GM23338 (cell line): Measurements from ENCODE around the gene MTMR1. TPM values are rescaled to one million over a fixed set of nuclear protein-coding genes. Genes with fewer than 3 reads are reported as not detected.

Experiments
- ATAC-seq: fragments of 200-7000 bp; cut with Tn5 transposase; 3 replicates; pipeline ENCODE4 v1.9.1; 2020
- DNase-seq: peaks from one replicate; pipeline ENCODE4 v3.0.0-alpha.2; 2015; ENCODE audit warnings: low spot score
- H2AFZ ChIP-seq: fragments of 200-600 bp; sonication (generic); 2 replicates; pipeline ENCODE4 v1.8.0; 2016; ENCODE audit warnings: antibody characterized with exemption, mild to moderate bottlenecking, moderate library complexity
- H3F3A ChIP-seq: fragments of 200-600 bp; sonication (generic); replicated peaks from 2 replicates; pipeline ENCODE4 v1.8.0; 2017; ENCODE audit warnings: antibody characterized with exemption, mixed run types, low read depth
- H3K27ac ChIP-seq: fragments of 200-600 bp; sonication (generic); 2 replicates; pipeline ENCODE4 v1.6.1; 2016; ENCODE audit warnings: low read depth
- H3K27me3 ChIP-seq: fragments of 200-600 bp; sonication (generic); 2 replicates; pipeline ENCODE4 v1.8.0; 2016; ENCODE audit warnings: mild to moderate bottlenecking, mixed run types, moderate library complexity; ENCODE audit not compliant: insufficient read depth
- H3K36me3 ChIP-seq: fragments of 200-600 bp; sonication (generic); 2 replicates; pipeline ENCODE4 v1.8.0; 2016; ENCODE audit warnings: mild to moderate bottlenecking; ENCODE audit not compliant: insufficient read depth
- H3K4me1 ChIP-seq: fragments of 200-600 bp; sonication (generic); 2 replicates; pipeline ENCODE4 v1.8.0; 2016; ENCODE audit warnings: mild to moderate bottlenecking, moderate library complexity; ENCODE audit not compliant: insufficient read depth
- H3K4me2 ChIP-seq: fragments of 200-600 bp; sonication (generic); 2 replicates; pipeline ENCODE4 v1.7.1; 2017; ENCODE audit warnings: mixed run types
- H3K4me3 ChIP-seq: fragments of 200-600 bp; sonication (generic); 2 replicates; pipeline ENCODE4 v1.6.1; 2016; ENCODE audit warnings: mixed run types
- H3K79me2 ChIP-seq: fragments of 200-600 bp; sonication (generic); replicated peaks from 2 replicates; pipeline ENCODE4 v1.8.0; 2017; ENCODE audit warnings: mild to moderate bottlenecking; ENCODE audit not compliant: insufficient read depth
- H3K9me2 ChIP-seq: fragments of 200-600 bp; sonication (generic); 2 replicates; pipeline ENCODE4 v1.8.0; 2017; ENCODE audit not compliant: insufficient read depth
- H4K20me1 ChIP-seq: fragments of 200-600 bp; sonication (generic); replicated peaks from 2 replicates; pipeline ENCODE4 v1.8.0; 2017; ENCODE audit warnings: mild to moderate bottlenecking; ENCODE audit not compliant: insufficient read depth
- H3K27ac Mint-ChIP-seq: 2 replicates; pipeline ENCODE4 v1.8.0; 2020; ENCODE audit warnings: inconsistent platforms, mild to moderate bottlenecking, moderate library complexity, mixed read lengths
- H3K27me3 Mint-ChIP-seq: 3 replicates; pipeline ENCODE4 v1.8.0; 2022; ENCODE audit warnings: low read depth, mild to moderate bottlenecking, moderate library complexity, mixed read lengths, inconsistent platforms; ENCODE audit not compliant: insufficient read depth, poor library complexity
- H3K36me3 Mint-ChIP-seq: 3 replicates; pipeline ENCODE4 v1.8.0; 2021; ENCODE audit warnings: low read depth, mild to moderate bottlenecking, inconsistent platforms, moderate library complexity, mixed read lengths
- H3K4me1 Mint-ChIP-seq: 3 replicates; pipeline ENCODE4 v1.8.0; 2020; ENCODE audit warnings: mild to moderate bottlenecking, inconsistent platforms, mixed read lengths
- H3K4me3 Mint-ChIP-seq: 3 replicates; pipeline ENCODE4 v1.8.0; 2021; ENCODE audit warnings: moderate library complexity, mild to moderate bottlenecking, inconsistent platforms, mixed read lengths
- H3K9me3 Mint-ChIP-seq: 3 replicates; pipeline ENCODE4 v1.8.0; 2020; ENCODE audit warnings: moderate library complexity, mild to moderate bottlenecking, inconsistent platforms, mixed read lengths
- CREB1 ChIP-seq: fragments of 250-450 bp; sonication (Bioruptor Pico); IDR thresholded peaks from 2 replicates; pipeline ENCODE4 v1.5.0; 2020; ENCODE audit warnings: low read depth, mild to moderate bottlenecking, moderate library complexity
- EZH2 ChIP-seq: fragments of 200-600 bp; sonication (generic); IDR thresholded peaks from one replicate; pipeline ENCODE4 v1.8.0; 2017; ENCODE audit warnings: antibody characterized with exemption, mild to moderate bottlenecking, low read depth; ENCODE audit not compliant: unreplicated experiment
- EZH2phosphoT487 ChIP-seq: fragments of 200-600 bp; sonication (generic); IDR thresholded peaks from one replicate; pipeline ENCODE4 v1.8.1; 2018; ENCODE audit warnings: antibody characterized with exemption; ENCODE audit not compliant: unreplicated experiment
- JUNB ChIP-seq: IDR thresholded peaks from one replicate; pipeline ENCODE4 v1.6.1; 2016; ENCODE audit warnings: antibody characterized with exemption; ENCODE audit not compliant: unreplicated experiment
- STAT1 ChIP-seq: IDR thresholded peaks from one replicate; pipeline ENCODE4 v1.6.1; 2016; ENCODE audit warnings: antibody characterized with exemption; ENCODE audit not compliant: unreplicated experiment
- ZNF331 ChIP-seq: fragments of 250-450 bp; sonication (Bioruptor Pico); IDR thresholded peaks from 2 replicates; pipeline ENCODE4 v1.5.0; 2020; ENCODE audit warnings: low read depth, mild to moderate bottlenecking, moderate library complexity
- polyA plus RNA-seq: library from polyadenylated mRNA; unstranded; fragments of >200 nt; fragmentation: Nextera tagmentation; extraction: Ambion mirVana; gene quantifications from 2 replicates; pipeline ENCODE4 v1.2.1, GENCODE V29; 2016
- total RNA-seq: library from RNA; depleted of rRNA; stranded (reverse); fragments of >200 nt; shearing (Covaris generic); gene quantifications from 2 replicates; pipeline ENCODE4 v1.2.3, GENCODE V29; 2014
- TF ChIP-seq, protein P1 (sequence below): fragments of 250-450 bp; sonication (Bioruptor Pico); IDR thresholded peaks from 2 replicates; pipeline ENCODE4 v1.5.0; 2020; ENCODE audit warnings: mild to moderate bottlenecking, moderate library complexity
- TF ChIP-seq, protein P2 (sequence below): IDR thresholded peaks from 2 replicates; pipeline ENCODE4 v1.6.1; 2016; ENCODE audit warnings: antibody characterized with exemption
- TF ChIP-seq, protein P3 (sequence below), 2 experiments: fragments of 200-600 bp in 1 of 2; sonication (generic) in 1 of 2; conservative IDR thresholded peaks; 2 replicates each; pipeline versions ENCODE4 v1.5.1 to v1.6.1; 2016 to 2017; ENCODE audit warnings: antibody characterized with exemption in 2 of 2, low read depth in 2 of 2, mild to moderate bottlenecking in 2 of 2, moderate library complexity in 1 of 2
- TF ChIP-seq, protein P4 (sequence below): IDR thresholded peaks from one replicate; pipeline ENCODE4 v1.6.1; 2018; ENCODE audit warnings: antibody characterized with exemption; ENCODE audit not compliant: unreplicated experiment

Gene MTMR1
- total and polyA plus RNA-seq, 2 experiments from 2014 or later: 4.5 to 19.1 TPM

DNA sequence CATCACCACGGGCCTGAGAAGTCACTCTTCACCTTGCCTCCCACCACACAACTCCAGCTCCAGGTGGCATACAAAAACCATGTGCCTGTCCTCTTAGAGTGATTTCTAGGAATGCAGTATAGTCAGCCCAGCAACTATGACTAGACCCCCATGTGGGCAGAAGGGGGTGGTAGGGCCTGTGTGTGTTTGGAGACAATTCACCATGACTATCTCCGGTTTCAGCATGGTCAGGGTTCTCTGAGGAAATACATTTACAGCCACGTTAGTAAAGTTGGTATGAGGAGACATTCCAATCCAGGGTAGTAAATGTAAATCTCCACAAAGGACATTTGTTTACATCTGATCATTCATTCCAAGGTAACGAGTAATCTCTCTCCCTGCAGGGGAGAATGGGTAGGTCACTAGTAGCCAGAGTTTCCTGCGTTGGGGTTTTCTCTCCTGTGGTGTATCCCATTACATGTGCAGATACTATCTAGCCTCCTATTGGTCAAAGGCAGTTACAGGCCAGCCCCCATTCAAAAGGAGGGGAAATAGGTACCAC is 4.2 kb upstream of the MTMR1 start (continued):
- TF ChIP-seq, protein P1, sequence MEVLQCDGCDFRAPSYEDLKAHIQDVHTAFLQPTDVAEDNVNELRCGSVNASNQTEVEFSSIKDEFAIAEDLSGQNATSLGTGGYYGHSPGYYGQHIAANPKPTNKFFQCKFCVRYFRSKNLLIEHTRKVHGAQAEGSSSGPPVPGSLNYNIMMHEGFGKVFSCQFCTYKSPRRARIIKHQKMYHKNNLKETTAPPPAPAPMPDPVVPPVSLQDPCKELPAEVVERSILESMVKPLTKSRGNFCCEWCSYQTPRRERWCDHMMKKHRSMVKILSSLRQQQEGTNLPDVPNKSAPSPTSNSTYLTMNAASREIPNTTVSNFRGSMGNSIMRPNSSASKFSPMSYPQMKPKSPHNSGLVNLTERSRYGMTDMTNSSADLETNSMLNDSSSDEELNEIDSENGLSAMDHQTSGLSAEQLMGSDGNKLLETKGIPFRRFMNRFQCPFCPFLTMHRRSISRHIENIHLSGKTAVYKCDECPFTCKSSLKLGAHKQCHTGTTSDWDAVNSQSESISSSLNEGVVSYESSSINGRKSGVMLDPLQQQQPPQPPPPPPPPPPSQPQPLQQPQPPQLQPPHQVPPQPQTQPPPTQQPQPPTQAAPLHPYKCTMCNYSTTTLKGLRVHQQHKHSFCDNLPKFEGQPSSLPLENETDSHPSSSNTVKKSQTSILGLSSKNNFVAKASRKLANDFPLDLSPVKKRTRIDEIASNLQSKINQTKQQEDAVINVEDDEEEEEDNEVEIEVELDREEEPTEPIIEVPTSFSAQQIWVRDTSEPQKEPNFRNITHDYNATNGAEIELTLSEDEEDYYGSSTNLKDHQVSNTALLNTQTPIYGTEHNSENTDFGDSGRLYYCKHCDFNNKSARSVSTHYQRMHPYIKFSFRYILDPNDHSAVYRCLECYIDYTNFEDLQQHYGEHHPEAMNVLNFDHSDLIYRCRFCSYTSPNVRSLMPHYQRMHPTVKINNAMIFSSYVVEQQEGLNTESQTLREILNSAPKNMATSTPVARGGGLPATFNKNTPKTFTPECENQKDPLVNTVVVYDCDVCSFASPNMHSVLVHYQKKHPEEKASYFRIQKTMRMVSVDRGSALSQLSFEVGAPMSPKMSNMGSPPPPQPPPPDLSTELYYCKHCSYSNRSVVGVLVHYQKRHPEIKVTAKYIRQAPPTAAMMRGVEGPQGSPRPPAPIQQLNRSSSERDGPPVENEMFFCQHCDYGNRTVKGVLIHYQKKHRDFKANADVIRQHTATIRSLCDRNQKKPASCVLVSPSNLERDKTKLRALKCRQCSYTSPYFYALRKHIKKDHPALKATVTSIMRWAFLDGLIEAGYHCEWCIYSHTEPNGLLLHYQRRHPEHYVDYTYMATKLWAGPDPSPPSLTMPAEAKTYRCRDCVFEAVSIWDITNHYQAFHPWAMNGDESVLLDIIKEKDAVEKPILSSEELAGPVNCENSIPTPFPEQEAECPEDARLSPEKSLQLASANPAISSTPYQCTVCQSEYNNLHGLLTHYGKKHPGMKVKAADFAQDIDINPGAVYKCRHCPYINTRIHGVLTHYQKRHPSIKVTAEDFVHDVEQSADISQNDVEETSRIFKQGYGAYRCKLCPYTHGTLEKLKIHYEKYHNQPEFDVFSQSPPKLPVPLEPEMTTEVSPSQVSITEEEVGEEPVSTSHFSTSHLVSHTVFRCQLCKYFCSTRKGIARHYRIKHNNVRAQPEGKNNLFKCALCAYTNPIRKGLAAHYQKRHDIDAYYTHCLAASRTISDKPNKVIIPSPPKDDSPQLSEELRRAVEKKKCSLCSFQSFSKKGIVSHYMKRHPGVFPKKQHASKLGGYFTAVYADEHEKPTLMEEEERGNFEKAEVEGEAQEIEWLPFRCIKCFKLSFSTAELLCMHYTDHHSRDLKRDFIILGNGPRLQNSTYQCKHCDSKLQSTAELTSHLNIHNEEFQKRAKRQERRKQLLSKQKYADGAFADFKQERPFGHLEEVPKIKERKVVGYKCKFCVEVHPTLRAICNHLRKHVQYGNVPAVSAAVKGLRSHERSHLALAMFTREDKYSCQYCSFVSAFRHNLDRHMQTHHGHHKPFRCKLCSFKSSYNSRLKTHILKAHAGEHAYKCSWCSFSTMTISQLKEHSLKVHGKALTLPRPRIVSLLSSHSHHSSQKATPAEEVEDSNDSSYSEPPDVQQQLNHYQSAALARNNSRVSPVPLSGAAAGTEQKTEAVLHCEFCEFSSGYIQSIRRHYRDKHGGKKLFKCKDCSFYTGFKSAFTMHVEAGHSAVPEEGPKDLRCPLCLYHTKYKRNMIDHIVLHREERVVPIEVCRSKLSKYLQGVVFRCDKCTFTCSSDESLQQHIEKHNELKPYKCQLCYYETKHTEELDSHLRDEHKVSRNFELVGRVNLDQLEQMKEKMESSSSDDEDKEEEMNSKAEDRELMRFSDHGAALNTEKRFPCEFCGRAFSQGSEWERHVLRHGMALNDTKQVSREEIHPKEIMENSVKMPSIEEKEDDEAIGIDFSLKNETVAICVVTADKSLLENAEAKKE (CRISPR knock-in tag): no peak
- TF ChIP-seq, protein P2, sequence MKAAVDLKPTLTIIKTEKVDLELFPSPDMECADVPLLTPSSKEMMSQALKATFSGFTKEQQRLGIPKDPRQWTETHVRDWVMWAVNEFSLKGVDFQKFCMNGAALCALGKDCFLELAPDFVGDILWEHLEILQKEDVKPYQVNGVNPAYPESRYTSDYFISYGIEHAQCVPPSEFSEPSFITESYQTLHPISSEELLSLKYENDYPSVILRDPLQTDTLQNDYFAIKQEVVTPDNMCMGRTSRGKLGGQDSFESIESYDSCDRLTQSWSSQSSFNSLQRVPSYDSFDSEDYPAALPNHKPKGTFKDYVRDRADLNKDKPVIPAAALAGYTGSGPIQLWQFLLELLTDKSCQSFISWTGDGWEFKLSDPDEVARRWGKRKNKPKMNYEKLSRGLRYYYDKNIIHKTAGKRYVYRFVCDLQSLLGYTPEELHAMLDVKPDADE: no peak
- TF ChIP-seq EZH2phosphoT487 (no peak), CREB1 (CRISPR knock-in tag) (no peak)
- TF ChIP-seq, protein P3, sequence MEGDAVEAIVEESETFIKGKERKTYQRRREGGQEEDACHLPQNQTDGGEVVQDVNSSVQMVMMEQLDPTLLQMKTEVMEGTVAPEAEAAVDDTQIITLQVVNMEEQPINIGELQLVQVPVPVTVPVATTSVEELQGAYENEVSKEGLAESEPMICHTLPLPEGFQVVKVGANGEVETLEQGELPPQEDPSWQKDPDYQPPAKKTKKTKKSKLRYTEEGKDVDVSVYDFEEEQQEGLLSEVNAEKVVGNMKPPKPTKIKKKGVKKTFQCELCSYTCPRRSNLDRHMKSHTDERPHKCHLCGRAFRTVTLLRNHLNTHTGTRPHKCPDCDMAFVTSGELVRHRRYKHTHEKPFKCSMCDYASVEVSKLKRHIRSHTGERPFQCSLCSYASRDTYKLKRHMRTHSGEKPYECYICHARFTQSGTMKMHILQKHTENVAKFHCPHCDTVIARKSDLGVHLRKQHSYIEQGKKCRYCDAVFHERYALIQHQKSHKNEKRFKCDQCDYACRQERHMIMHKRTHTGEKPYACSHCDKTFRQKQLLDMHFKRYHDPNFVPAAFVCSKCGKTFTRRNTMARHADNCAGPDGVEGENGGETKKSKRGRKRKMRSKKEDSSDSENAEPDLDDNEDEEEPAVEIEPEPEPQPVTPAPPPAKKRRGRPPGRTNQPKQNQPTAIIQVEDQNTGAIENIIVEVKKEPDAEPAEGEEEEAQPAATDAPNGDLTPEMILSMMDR (conservative IDR thresholded peaks at IDR 0.05; ENCODE audit: low read depth in 2 of 2): no peak

DNA sequence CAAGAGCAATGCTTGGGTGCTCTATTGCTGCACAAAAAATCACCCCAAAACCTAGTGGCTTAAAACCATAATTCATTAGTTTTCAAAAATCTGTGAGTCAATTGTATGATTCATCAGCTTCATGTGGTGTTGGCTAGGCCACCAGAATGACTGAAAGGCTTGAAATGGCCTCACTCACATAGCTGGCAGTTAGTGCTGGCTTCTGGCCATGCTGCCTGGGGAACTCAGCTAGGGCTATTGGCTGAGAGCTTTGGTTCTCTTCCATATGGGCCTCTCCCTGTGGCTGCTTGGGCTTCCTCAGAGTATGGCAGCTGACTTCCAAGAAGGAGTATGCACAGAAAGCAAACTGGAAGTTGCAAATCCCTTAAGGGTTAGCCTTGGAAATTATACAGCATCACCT is 3.1 kb upstream of the MTMR1 start:
- no peaks in the 10 kb centered on the region for H3F3A ChIP-seq
- peaks cover 22% of the 10 kb centered on the region for H3K4me1 Mint-ChIP-seq
- H3K27me3 ChIP-seq: no peaks in the 10 kb centered on the region
- H3K27ac Mint-ChIP-seq: no peak overlapping the region
- peaks cover 3% of the 10 kb centered on the region for H3K27me3 Mint-ChIP-seq
- H3K27ac ChIP-seq: no peak overlapping the region
- no peaks in the 10 kb centered on the region for H3K9me2 ChIP-seq
- no peaks in the 10 kb centered on the region; the same call in 1 of the 2 replicates for H3K79me2 ChIP-seq
- no peaks in the 10 kb centered on the region for H3K36me3 Mint-ChIP-seq
- no peaks in the 10 kb centered on the region; the same call in 1 of the 3 replicates for H3K9me3 Mint-ChIP-seq
- H4K20me1 ChIP-seq: no peaks in the 10 kb centered on the region
- H3K4me2 ChIP-seq: no peak overlapping the region
- ATAC-seq: no peak
- no peaks in the 10 kb centered on the region for H3K36me3 ChIP-seq
- TF ChIP-seq EZH2: no peak
- TF ChIP-seq ZNF331 (CRISPR knock-in tag): no peak
- TF ChIP-seq STAT1: no peak
- no peak for TF ChIP-seq JUNB
- TF ChIP-seq EZH2phosphoT487: no peak
- TF ChIP-seq, protein P4, sequence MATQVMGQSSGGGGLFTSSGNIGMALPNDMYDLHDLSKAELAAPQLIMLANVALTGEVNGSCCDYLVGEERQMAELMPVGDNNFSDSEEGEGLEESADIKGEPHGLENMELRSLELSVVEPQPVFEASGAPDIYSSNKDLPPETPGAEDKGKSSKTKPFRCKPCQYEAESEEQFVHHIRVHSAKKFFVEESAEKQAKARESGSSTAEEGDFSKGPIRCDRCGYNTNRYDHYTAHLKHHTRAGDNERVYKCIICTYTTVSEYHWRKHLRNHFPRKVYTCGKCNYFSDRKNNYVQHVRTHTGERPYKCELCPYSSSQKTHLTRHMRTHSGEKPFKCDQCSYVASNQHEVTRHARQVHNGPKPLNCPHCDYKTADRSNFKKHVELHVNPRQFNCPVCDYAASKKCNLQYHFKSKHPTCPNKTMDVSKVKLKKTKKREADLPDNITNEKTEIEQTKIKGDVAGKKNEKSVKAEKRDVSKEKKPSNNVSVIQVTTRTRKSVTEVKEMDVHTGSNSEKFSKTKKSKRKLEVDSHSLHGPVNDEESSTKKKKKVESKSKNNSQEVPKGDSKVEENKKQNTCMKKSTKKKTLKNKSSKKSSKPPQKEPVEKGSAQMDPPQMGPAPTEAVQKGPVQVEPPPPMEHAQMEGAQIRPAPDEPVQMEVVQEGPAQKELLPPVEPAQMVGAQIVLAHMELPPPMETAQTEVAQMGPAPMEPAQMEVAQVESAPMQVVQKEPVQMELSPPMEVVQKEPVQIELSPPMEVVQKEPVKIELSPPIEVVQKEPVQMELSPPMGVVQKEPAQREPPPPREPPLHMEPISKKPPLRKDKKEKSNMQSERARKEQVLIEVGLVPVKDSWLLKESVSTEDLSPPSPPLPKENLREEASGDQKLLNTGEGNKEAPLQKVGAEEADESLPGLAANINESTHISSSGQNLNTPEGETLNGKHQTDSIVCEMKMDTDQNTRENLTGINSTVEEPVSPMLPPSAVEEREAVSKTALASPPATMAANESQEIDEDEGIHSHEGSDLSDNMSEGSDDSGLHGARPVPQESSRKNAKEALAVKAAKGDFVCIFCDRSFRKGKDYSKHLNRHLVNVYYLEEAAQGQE: no peak
- peaks cover 14% of the 10 kb centered on the region for H3K4me1 ChIP-seq
- DNase-seq: no peak
- H3K4me3 Mint-ChIP-seq: no peak overlapping the region
- no peak overlapping the region for H2AFZ ChIP-seq
- H3K4me3 ChIP-seq: no peak overlapping the region
